SK-N-MC (cell line): Measurements from ENCODE around the gene ETV1.

Experiments used
- DNase-seq: peaks from one replicate; pipeline ENCODE4 v3.0.0-alpha.2; 2011; ENCODE audit warnings: low read depth, low spot score
- H3K27ac ChIP-seq: fragments of 200-600 bp; sonication (generic); 2 replicates; pipeline ENCODE4 v1.5.1; 2016; ENCODE audit warnings: mixed run types
- H3K36me3 ChIP-seq: fragments of 200-600 bp; sonication (generic); 2 replicates; pipeline ENCODE4 v1.6.1; 2017; ENCODE audit warnings: antibody characterized with exemption, low read length, mixed read lengths; ENCODE audit not compliant: insufficient read depth
- H3K4me3 ChIP-seq: fragments of 200-600 bp; sonication (generic); 2 replicates; pipeline ENCODE4 v1.5.1; 2016
- H3K9ac ChIP-seq: fragments of 200-600 bp; sonication (generic); 2 replicates; pipeline ENCODE4 v1.8.0; 2017; ENCODE audit warnings: mixed run types, mixed read lengths; ENCODE audit not compliant: insufficient read length
- H3K9me3 ChIP-seq: fragments of 200-600 bp; sonication (generic); 2 replicates; pipeline ENCODE4 v1.6.1; 2017; ENCODE audit warnings: low read depth, mild to moderate bottlenecking, antibody characterized with exemption, low read length, moderate library complexity, mixed read lengths
- EZH2 ChIP-seq: fragments of 200-600 bp; sonication (generic); IDR thresholded peaks from one replicate; pipeline ENCODE4 v1.6.1; 2017; ENCODE audit warnings: antibody characterized with exemption
- FOXP2 ChIP-seq: optimal IDR thresholded peaks from 2 replicates; pipeline ENCODE3; 2011; ENCODE audit warnings: mild to moderate bottlenecking, moderate library complexity; ENCODE audit not compliant: insufficient read depth; ENCODE audit errors: extremely low read length, control extremely low read depth
- POLR2AphosphoS5 ChIP-seq: IDR thresholded peaks from 2 replicates; pipeline ENCODE4 v1.6.1; 2012; ENCODE audit warnings: mild to moderate bottlenecking, low read depth, low read length, borderline replicate concordance

Gene ETV1

DNA sequence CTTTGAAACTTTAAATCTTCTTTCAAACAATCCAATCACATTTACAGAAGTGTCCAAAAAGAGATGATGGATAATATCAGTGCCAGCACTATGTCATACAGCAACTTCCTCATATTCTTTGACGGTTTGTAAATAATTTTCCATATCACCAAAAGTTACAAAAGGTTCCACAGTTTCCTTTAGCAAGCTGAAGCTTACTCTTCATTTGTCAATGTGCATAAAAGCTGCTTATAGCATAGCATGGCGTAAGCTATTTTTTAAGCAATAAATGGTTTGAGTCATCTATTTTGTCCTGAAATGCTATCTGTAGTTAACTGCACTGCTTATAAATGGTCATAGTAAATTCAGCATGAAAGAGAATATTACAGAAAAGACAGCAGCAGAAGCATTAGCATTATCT, 95.1 kb downstream of the ETV1 start:
- Histone ChIP-seq H3K36me3 (no peaks in the 10 kb centered on the region), H3K9me3 (no peaks in the 10 kb centered on the region), H3K27ac (no peak overlapping the region), H3K9ac (no peak overlapping the region), H3K4me3 (no peak overlapping the region)
- DNase-seq: no peak
- TF ChIP-seq POLR2AphosphoS5: no peak
- no peak for TF ChIP-seq EZH2
- no peak for TF ChIP-seq FOXP2

GRCh38 chr7:13890793-13891192, 98.7 kb downstream of the ETV1 start:
- Histone ChIP-seq H3K9ac (no peak overlapping the region), H3K4me3 (no peak overlapping the region), H3K9me3 (no peaks in the 10 kb centered on the region), H3K36me3 (no peaks in the 10 kb centered on the region), H3K27ac (no peak overlapping the region)
- TF ChIP-seq POLR2AphosphoS5 (no peak), FOXP2 (no peak)
- no peak for DNase-seq

- TF ChIP-seq EZH2 (no peak), POLR2AphosphoS5 (no peak), FOXP2 (no peak)
- Histone ChIP-seq H3K36me3 (no peaks in the 10 kb centered on the region), H3K9me3 (no peaks in the 10 kb centered on the region)
Observed at GRCh38 chr7:13886356-13886755, 103.1 kb downstream of the ETV1 start.

GRCh38 chr7:13882051-13882450, 107.4 kb downstream of the ETV1 start:
- TF ChIP-seq EZH2 (no peak), POLR2AphosphoS5 (no peak), FOXP2 (no peak)
- Histone ChIP-seq H3K36me3 (no peaks in the 10 kb centered on the region), H3K9me3 (no peaks in the 10 kb centered on the region), H3K27ac (peak overlapping the region; percentile 52), H3K4me3 (peak overlapping the region; percentile 51), H3K9ac (no peak overlapping the region)
- peak; percentile 97 for DNase-seq

More at GRCh38 chr7:13886356-13886755, 103.1 kb downstream of the ETV1 start:
- no peak overlapping the region for H3K4me3 ChIP-seq
- no peak overlapping the region for H3K27ac ChIP-seq
- no peak overlapping the region for H3K9ac ChIP-seq
- DNase-seq: no peak

DNA sequence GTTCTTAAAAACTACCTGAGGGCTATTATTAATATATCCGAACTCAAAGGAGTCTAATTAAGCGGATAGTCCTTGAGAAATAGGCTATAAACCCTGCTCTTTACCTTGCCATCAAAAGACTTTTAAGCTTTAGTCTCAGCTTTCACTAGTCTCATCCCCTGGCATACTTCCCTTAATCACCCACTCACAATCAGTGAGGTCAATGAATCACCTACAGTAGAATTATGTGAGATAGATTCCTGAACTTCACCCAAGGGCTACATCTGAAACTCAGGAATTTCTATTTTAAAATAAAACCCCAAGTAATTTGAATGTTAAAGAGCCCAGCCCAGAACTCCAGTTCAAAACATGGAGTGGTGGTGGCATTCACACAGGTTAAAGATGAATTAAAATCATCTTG, 108.7 kb downstream of the ETV1 start:
- no peak overlapping the region for H3K9ac ChIP-seq
- no peak overlapping the region for H3K27ac ChIP-seq
- DNase-seq: no peak
- H3K4me3 ChIP-seq: no peak overlapping the region
- no peaks in the 10 kb centered on the region for H3K9me3 ChIP-seq
- H3K36me3 ChIP-seq: no peaks in the 10 kb centered on the region
- no peak for TF ChIP-seq FOXP2

GRCh38 chr7:13879994-13880686, 109.3 kb downstream of the ETV1 start:
- no peak for DNase-seq
- Histone ChIP-seq H3K27ac (no peak overlapping the region), H3K4me3 (no peak overlapping the region), H3K9me3 (no peaks in the 10 kb centered on the region), H3K9ac (no peak overlapping the region), H3K36me3 (no peaks in the 10 kb centered on the region)
- TF ChIP-seq POLR2AphosphoS5 (no peak), EZH2 (no peak), FOXP2 (no peak)

- DNase-seq: no peak
- TF ChIP-seq FOXP2 (no peak), POLR2AphosphoS5 (no peak), EZH2 (no peak)
- Histone ChIP-seq H3K9ac (no peak overlapping the region), H3K4me3 (no peak overlapping the region), H3K36me3 (no peaks in the 10 kb centered on the region), H3K9me3 (no peaks in the 10 kb centered on the region), H3K27ac (no peak overlapping the region)
Observed at GRCh38 chr7:13879143-13879542, 110.3 kb downstream of the ETV1 start.

DNA sequence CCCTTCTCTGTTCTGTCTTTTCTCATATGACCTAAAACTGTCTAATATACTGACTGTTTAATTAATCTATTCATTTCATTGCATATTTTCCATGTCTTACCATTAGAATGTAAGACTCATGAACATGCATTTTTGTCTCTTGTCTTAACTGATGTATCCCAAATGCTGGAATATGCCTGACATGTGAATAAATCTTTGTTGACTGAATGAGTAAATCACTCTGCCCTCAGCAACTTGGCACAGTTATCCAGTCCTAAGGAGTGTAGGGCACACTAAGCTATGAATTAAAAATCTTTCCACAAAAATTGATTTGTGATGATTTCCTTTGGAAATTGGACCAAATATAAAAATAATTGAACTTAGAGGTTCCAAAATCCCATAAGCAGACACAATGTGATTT, 111.3 kb downstream of the ETV1 start:
- H3K36me3 ChIP-seq: no peaks in the 10 kb centered on the region
- H3K4me3 ChIP-seq: no peak overlapping the region
- H3K27ac ChIP-seq: no peak overlapping the region
- TF ChIP-seq POLR2AphosphoS5: no peak
- no peak for TF ChIP-seq FOXP2
- no peak for TF ChIP-seq EZH2
- DNase-seq: no peak
- H3K9ac ChIP-seq: no peak overlapping the region
- H3K9me3 ChIP-seq: no peaks in the 10 kb centered on the region

DNA sequence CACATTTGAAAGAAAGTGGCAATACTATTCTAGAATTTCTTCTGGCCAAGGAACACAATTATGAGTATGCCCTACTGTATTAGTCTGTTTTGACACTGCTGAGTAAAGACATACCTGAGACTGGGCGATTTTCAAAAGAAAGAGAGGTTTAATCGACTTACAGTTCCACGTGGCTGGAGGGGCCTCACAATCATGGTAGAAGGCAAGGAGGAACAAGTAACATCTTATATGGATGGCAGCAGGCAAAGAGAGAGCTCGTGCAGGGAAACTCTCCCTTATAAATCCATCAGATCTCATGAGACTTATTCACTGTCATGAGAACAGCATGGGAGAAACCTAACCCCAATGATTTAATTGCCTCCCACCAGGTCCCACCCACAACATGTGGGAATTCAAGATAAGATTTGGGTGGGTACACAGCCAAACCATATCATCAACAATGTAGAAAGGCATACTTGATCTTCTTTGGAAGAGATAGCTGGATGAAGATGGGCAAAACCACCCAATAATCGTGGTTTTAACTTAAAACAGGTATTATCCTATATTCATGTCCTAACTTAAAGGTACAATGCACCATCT, 113.9 kb downstream of the ETV1 start:
- H3K27ac ChIP-seq: no peak overlapping the region
- TF ChIP-seq EZH2: no peak
- TF ChIP-seq FOXP2: no peak
- TF ChIP-seq POLR2AphosphoS5: no peak
- H3K9me3 ChIP-seq: no peaks in the 10 kb centered on the region
- DNase-seq: no peak
- no peak overlapping the region for H3K9ac ChIP-seq
- no peaks in the 10 kb centered on the region for H3K36me3 ChIP-seq
- H3K4me3 ChIP-seq: no peak overlapping the region
